Activated CD8-positive, alpha-beta T cell treated with anti-CD3 and anti-CD28 coated beads, Interleukin-2, amount 10 ng/mL, durations not matched to agents 7 days and 5 days (primary cell): ENCODE results near the gene ALG11. TPM values are rescaled to one million over a fixed set of nuclear protein-coding genes. Genes with fewer than 3 reads are reported as not detected.
A peak's percentile ranks its signal among the peaks of the same experiment; 100 is the strongest.
"Not testable (repeated sequence)": the region's sequence is repeated elsewhere in the genome, so short reads cannot be mapped to it uniquely, and the experiment has no call there.

ENCODE experiments used
- ATAC-seq: fragments of 150-1000 bp; cut with Tn5 transposase; one replicate; pipeline ENCODE4 v1.10.0; 2021; ENCODE audit warnings: moderate library complexity
- CTCF ChIA-PET: fragments of 350-600 bp; sonication (Branson Sonifier 250); formaldehyde crosslinking; loops from one replicate; lab custom pipeline; 2021; ENCODE audit warnings: antibody characterized with exemption; lab: Charles Lee
- POLR2A ChIA-PET: fragments of 350-600 bp; sonication (Branson Sonifier 250); formaldehyde crosslinking; loops from one replicate; lab custom pipeline; 2021; ENCODE audit warnings: antibody characterized with exemption; lab: Charles Lee
- DNase-seq: peaks from one replicate; pipeline ENCODE4 v3.0.0-alpha.2; 2020
- H3K27ac Mint-ChIP-seq: one replicate; pipeline ENCODE4 v1.8.0; 2021; ENCODE audit warnings: mild to moderate bottlenecking, mixed read lengths
- H3K27me3 Mint-ChIP-seq: one replicate; pipeline ENCODE4 v1.8.0; 2021; ENCODE audit warnings: low read depth, mixed read lengths
- H3K36me3 Mint-ChIP-seq: one replicate; pipeline ENCODE4 v1.8.0; 2021; ENCODE audit warnings: low read depth, mixed read lengths
- H3K4me1 Mint-ChIP-seq: one replicate; pipeline ENCODE4 v1.8.0; 2021; ENCODE audit warnings: low read depth, mixed read lengths
- H3K4me3 Mint-ChIP-seq: one replicate; pipeline ENCODE4 v1.8.0; 2021; ENCODE audit warnings: mild to moderate bottlenecking, mixed read lengths
- H3K9me3 Mint-ChIP-seq: one replicate; pipeline ENCODE4 v1.8.0; 2022; ENCODE audit warnings: mixed read lengths; ENCODE audit not compliant: insufficient read depth
- total RNA-seq, 2 experiments: library from RNA; stranded (reverse); gene quantifications; one replicate each; pipeline ENCODE4 v1.2.3, GENCODE V29; 2021

ALG11 gene
- total RNA-seq, 2 experiments from 2014 or later: 22.9 to 28.3 TPM

- CTCF ChIA-PET: interaction anchor here (0.8 to 4.3 kb wide), 6 partner anchors 9 to 438 kb away, joined by 3 to 23 read pairs (median 6); partner anchors contain the start of gene VPS36
- POLR2A ChIA-PET: interaction anchor here (1.2 to 1.4 kb wide), 3 partner anchors 9 to 147 kb away, joined by 3 to 4 read pairs (median 4); partner anchors contain the start of gene NEK3
- ATAC-seq: no peak
- H3K4me3 Mint-ChIP-seq: peak overlapping the region; percentile 99
- no peak for DNase-seq
- H3K27me3 Mint-ChIP-seq: peaks cover 28% of the 10 kb centered on the region
- peak overlapping the region; percentile 92 for H3K27ac Mint-ChIP-seq
- H3K36me3 Mint-ChIP-seq: peaks cover 12% of the 10 kb centered on the region
- H3K4me1 Mint-ChIP-seq: peaks cover 13% of the 10 kb centered on the region
- H3K9me3 Mint-ChIP-seq: no peaks in the 10 kb centered on the region
Observed at GRCh38 chr13:52012512-52012836, 276 bp downstream of the ALG11 start.

GRCh38 chr13:52016296-52016695 is 4.1 kb downstream of the ALG11 start:
- peaks cover 7% of the 10 kb centered on the region for H3K4me1 Mint-ChIP-seq

DNA sequence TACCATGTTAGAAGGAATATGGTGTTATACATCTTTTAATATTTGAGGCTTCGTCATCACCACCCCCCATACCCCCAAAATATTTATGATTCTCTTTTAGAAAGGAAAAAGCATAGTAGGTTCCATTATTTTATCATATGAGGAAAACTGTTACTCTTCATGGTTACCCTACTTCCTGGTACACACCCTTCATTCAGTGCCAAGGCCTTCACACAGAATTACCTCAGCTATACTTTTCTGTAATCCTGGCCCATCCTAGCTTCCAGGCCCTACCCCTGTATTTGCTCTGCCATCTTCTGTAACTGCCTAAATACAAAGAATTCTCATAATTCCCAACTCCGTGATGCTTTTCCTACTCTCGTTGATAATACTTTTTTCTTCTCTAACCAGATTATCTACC is 8.0 kb downstream of the ALG11 start:
- no peak overlapping the region for H3K27ac Mint-ChIP-seq
- CTCF ChIA-PET: no interaction called here
- POLR2A ChIA-PET: interaction anchor here (0.7 kb wide), 1 partner anchor 562 kb away, joined by 3 read pairs; no protein-coding TSS in a partner anchor
- H3K27me3 Mint-ChIP-seq: no peaks in the 10 kb centered on the region
- H3K4me1 Mint-ChIP-seq: no peaks in the 10 kb centered on the region
- H3K36me3 Mint-ChIP-seq: peaks cover 55% of the 10 kb centered on the region
- no peak overlapping the region for H3K4me3 Mint-ChIP-seq
- ATAC-seq (no peak), DNase-seq (no peak)
- H3K9me3 Mint-ChIP-seq: no peaks in the 10 kb centered on the region

More at GRCh38 chr13:52016296-52016695, 4.1 kb downstream of the ALG11 start:
- no peak overlapping the region for H3K27ac Mint-ChIP-seq
- ChIA-PET POLR2A (no interaction called here), CTCF (interaction anchor here (1.2 kb wide), 1 partner anchor 17 kb away, joined by 4 read pairs; no protein-coding TSS in a partner anchor)
- DNase-seq (no peak), ATAC-seq (no peak)
- H3K9me3 Mint-ChIP-seq: no peaks in the 10 kb centered on the region
- no peak overlapping the region for H3K4me3 Mint-ChIP-seq
- H3K27me3 Mint-ChIP-seq: peaks cover under 1% of the 10 kb centered on the region
- peaks cover 31% of the 10 kb centered on the region for H3K36me3 Mint-ChIP-seq

- Mint-ChIP-seq H3K27ac (no peak overlapping the region), H3K9me3 (no peaks in the 10 kb centered on the region), H3K4me3 (no peak overlapping the region), H3K36me3 (peaks cover 66% of the 10 kb centered on the region), H3K27me3 (no peaks in the 10 kb centered on the region), H3K4me1 (no peaks in the 10 kb centered on the region)
- ATAC-seq (no peak), DNase-seq (no peak)
- ChIA-PET CTCF (no interaction called here), POLR2A (no interaction called here)
Observed at GRCh38 chr13:52022356-52022755, 10.2 kb downstream of the ALG11 start.

DNA sequence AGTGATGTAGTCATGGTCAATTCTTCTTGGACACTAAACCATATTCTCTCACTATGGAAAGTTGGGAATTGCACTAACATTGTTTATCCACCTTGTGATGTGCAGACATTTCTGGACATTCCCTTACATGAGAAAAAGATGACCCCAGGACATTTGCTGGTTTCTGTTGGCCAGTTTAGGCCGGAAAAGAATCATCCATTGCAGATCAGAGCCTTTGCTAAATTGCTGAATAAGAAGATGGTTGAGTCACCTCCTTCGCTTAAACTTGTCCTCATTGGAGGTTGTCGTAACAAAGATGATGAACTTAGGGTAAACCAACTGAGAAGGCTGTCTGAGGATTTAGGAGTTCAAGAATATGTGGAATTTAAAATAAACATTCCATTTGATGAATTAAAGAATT is 12.3 kb downstream of the ALG11 start, which contains the start of gene UTP14C:
TSS of gene UTP14C (plus strand) at position 211 of the 400 bp plus-strand sequence. CDS start 4,114 bp downstream, outside the sequence.
- Mint-ChIP-seq H3K27me3 (no peaks in the 10 kb centered on the region), H3K4me3 (no peak within 1 kb of the TSS), H3K9me3 (no peaks in the 10 kb centered on the region), H3K27ac (no peak within 1 kb of the TSS), H3K36me3 (peaks cover 75% of the 10 kb centered on the region), H3K4me1 (no peaks in the 10 kb centered on the region)
- CTCF ChIA-PET: no interaction called here
- no peak for ATAC-seq
- no peak for DNase-seq
- POLR2A ChIA-PET: no interaction called here

GRCh38 chr13:52025475-52026245 is 13.5 kb downstream of the ALG11 start:
- H3K27me3 Mint-ChIP-seq: no peaks in the 10 kb centered on the region
- H3K4me3 Mint-ChIP-seq: no peak overlapping the region
- ChIA-PET CTCF (no interaction called here), POLR2A (no interaction called here)
- ATAC-seq (no peak), DNase-seq (no peak)
- peaks cover 71% of the 10 kb centered on the region for H3K36me3 Mint-ChIP-seq
- no peak overlapping the region for H3K27ac Mint-ChIP-seq
- H3K4me1 Mint-ChIP-seq: peaks cover 4% of the 10 kb centered on the region
- H3K9me3 Mint-ChIP-seq: no peaks in the 10 kb centered on the region

- ChIA-PET CTCF (no interaction called here), POLR2A (no interaction called here)
- Mint-ChIP-seq H3K27me3 (no peaks in the 10 kb centered on the region), H3K4me3 (no peak overlapping the region), H3K36me3 (peaks cover 69% of the 10 kb centered on the region), H3K9me3 (no peaks in the 10 kb centered on the region), H3K27ac (no peak overlapping the region), H3K4me1 (peaks cover 5% of the 10 kb centered on the region)
- DNase-seq: no peak
- ATAC-seq: no peak
Observed at GRCh38 chr13:52026246-52026626, 14.0 kb downstream of the ALG11 start.

DNA sequence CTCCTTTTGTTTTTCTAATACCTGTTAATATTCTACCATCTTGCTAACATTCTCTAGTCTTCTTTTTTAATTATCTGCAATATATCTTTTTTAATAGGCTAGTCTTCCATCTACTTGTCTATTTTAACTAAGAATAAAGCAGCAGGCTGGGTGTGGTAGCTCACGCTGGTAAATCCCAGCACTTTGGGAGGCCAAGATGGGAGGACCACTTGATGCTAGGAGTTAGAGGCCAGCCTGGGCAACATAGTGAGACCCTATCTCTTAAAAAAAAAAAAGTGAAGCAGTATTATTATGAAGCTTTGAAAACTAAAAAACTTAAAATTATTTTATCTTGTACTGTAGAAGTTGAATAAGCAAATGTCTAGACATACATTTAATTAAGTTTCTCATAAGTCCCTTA is 15.6 kb downstream of the ALG11 start:
- ChIA-PET POLR2A (no interaction called here), CTCF (interaction anchor here (0.7 kb wide), 1 partner anchor 469 kb away, joined by 3 read pairs; no protein-coding TSS in a partner anchor)
- Mint-ChIP-seq H3K27ac (no peak overlapping the region), H3K9me3 (no peaks in the 10 kb centered on the region), H3K4me3 (no peak overlapping the region), H3K27me3 (no peaks in the 10 kb centered on the region), H3K36me3 (peaks cover 60% of the 10 kb centered on the region), H3K4me1 (peaks cover 5% of the 10 kb centered on the region)
- DNase-seq: no peak
- no peak for ATAC-seq

- H3K9me3 Mint-ChIP-seq: no peaks in the 10 kb centered on the region
- peaks cover 5% of the 10 kb centered on the region for H3K4me1 Mint-ChIP-seq
- CTCF ChIA-PET: no interaction called here
- H3K36me3 Mint-ChIP-seq: peaks cover 50% of the 10 kb centered on the region
- no peak overlapping the region for H3K27ac Mint-ChIP-seq
- DNase-seq: no peak
- no peak overlapping the region for H3K4me3 Mint-ChIP-seq
- POLR2A ChIA-PET: no interaction called here
- H3K27me3 Mint-ChIP-seq: no peaks in the 10 kb centered on the region
- ATAC-seq: no peak
Observed at GRCh38 chr13:52029569-52029968, 17.4 kb downstream of the ALG11 start.

GRCh38 chr13:52030401-52030800 is 18.2 kb downstream of the ALG11 start:
- peaks cover 42% of the 10 kb centered on the region for H3K36me3 Mint-ChIP-seq
- H3K27ac Mint-ChIP-seq, H3K4me3 Mint-ChIP-seq, H3K27me3 Mint-ChIP-seq, H3K4me1 Mint-ChIP-seq, H3K9me3 Mint-ChIP-seq, CTCF ChIA-PET, ATAC-seq, DNase-seq: not testable (repeated sequence)
- POLR2A ChIA-PET: interaction anchor here (0.5 kb wide), 1 partner anchor 20 kb away, joined by 3 read pairs; no protein-coding TSS in a partner anchor

DNA sequence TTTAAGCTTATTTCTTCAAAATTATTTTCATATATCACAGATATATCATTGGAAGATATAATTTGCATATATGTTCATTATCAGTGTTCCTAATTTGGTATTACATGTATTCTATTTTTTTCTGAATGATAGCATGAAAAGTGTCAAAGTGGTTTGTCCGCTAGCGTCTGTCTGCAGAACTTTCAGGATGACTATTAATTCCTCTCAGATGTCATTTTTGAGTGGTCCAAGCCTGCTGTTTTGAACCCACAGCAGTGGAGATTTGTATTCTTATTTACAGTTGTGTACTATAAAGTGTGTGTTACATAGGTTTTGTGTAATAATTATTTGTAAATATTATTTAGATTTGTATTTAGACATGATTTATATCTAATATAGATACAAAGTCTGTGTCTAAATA is 20.8 kb downstream of the ALG11 start:
- ChIA-PET CTCF (interaction anchor here (1.2 to 1.7 kb wide), 2 partner anchors 17 to 94 kb away, joined by 4 read pairs; no protein-coding TSS in a partner anchor), POLR2A (no interaction called here)
- peaks cover 20% of the 10 kb centered on the region for H3K36me3 Mint-ChIP-seq
- H3K9me3 Mint-ChIP-seq: no peaks in the 10 kb centered on the region
- ATAC-seq: no peak
- H3K27me3 Mint-ChIP-seq: no peaks in the 10 kb centered on the region
- DNase-seq: no peak
- no peak overlapping the region for H3K27ac Mint-ChIP-seq
- no peak overlapping the region for H3K4me3 Mint-ChIP-seq
- peaks cover 5% of the 10 kb centered on the region for H3K4me1 Mint-ChIP-seq

DNA sequence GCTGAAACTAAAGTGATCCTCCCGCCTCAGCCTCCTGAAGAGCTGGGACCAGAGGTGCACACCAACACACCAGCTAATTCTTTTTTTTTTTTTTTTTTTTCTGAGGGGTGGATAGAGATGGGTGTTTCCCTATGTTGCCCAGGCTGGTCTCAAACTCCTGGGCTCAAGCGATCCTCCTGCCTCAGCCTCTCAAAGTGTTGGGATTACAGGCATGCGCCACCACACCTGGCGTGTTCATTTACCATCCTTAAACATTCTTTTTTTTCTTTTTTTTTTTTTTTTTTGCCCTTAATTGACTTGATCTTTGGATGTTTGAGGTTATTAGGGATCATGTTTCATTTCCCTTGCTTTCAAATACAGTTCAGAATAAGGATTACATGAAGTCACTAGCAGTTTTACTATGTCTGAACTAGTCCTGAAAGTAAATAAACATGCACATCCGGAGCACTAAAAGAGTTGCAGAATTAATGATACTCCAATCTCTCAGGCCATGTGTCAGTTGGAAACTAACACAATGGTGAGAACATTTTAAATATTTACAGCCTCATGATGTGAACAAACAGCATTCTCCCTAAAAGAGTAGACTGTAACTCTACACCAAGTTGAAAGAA is 22.5 kb downstream of the ALG11 start:
- H3K27me3 Mint-ChIP-seq: no peaks in the 10 kb centered on the region
- ATAC-seq (no peak), DNase-seq (no peak)
- no peaks in the 10 kb centered on the region for H3K9me3 Mint-ChIP-seq
- peaks cover 5% of the 10 kb centered on the region for H3K4me1 Mint-ChIP-seq
- peaks cover 5% of the 10 kb centered on the region for H3K36me3 Mint-ChIP-seq
- CTCF ChIA-PET: interaction anchor here (1.7 kb wide), 1 partner anchor 92 kb away, joined by 4 read pairs; no protein-coding TSS in a partner anchor
- POLR2A ChIA-PET: no interaction called here
- no peak overlapping the region for H3K4me3 Mint-ChIP-seq
- H3K27ac Mint-ChIP-seq: no peak overlapping the region
